ENCODE data around the gene FOXP1.

The FOXP1 gene

GRCh38 chr3:70999730-71000129, 583.8 kb downstream of the FOXP1 start:
- no peak overlapping the region for H3K4me3 ChIP-seq (ENCODE audit: low read depth, low read length)
- DNase-seq (ENCODE audit: low read depth): no peak
- no peak for TF ChIP-seq CTCF (IDR thresholded peaks at IDR 0.05; ENCODE audit: low read depth, low read length, missing control alignments)

GRCh38 chr3:70996082-70996481, 587.4 kb downstream of the FOXP1 start:
- no peak for DNase-seq (ENCODE audit: low read depth)
- H3K4me3 ChIP-seq (ENCODE audit: low read depth, low read length): no peak overlapping the region
- no peak for TF ChIP-seq CTCF (IDR thresholded peaks at IDR 0.05; ENCODE audit: low read depth, low read length, missing control alignments)

- no peak for DNase-seq (ENCODE audit: low read depth)
- no peak overlapping the region for H3K4me3 ChIP-seq (ENCODE audit: low read depth, low read length)
- no peak for TF ChIP-seq CTCF (IDR thresholded peaks at IDR 0.05; ENCODE audit: low read depth, low read length, missing control alignments)
These were observed 588.9 kb downstream of the FOXP1 start for GRCh38 chr3:70994644-70995043.

- no peak for TF ChIP-seq CTCF (IDR thresholded peaks at IDR 0.05; ENCODE audit: low read depth, low read length, missing control alignments)
- no peak for DNase-seq (ENCODE audit: low read depth)
- no peak overlapping the region for H3K4me3 ChIP-seq (ENCODE audit: low read depth, low read length)
These were observed 590.8 kb downstream of the FOXP1 start for GRCh38 chr3:70992562-70993204.

GRCh38 chr3:70992131-70992530, 591.4 kb downstream of the FOXP1 start:
- no peak for DNase-seq (ENCODE audit: low read depth)
- no peak overlapping the region for H3K4me3 ChIP-seq (ENCODE audit: low read depth, low read length)
- no peak for TF ChIP-seq CTCF (IDR thresholded peaks at IDR 0.05; ENCODE audit: low read depth, low read length, missing control alignments)

- no peak for DNase-seq (ENCODE audit: low read depth)
- TF ChIP-seq CTCF (IDR thresholded peaks at IDR 0.05; ENCODE audit: low read depth, low read length, missing control alignments): no peak
- H3K4me3 ChIP-seq (ENCODE audit: low read depth, low read length): no peak overlapping the region
These were observed 592.8 kb downstream of the FOXP1 start for GRCh38 chr3:70990723-70991122.

- no peak for TF ChIP-seq CTCF (IDR thresholded peaks at IDR 0.05; ENCODE audit: low read depth, low read length, missing control alignments)
- no peak for DNase-seq (ENCODE audit: low read depth)
These were observed 593.3 kb downstream of the FOXP1 start for GRCh38 chr3:70990185-70990584.

More at GRCh38 chr3:70990185-70990584, 593.3 kb downstream of the FOXP1 start:
- no peak overlapping the region for H3K4me3 ChIP-seq (ENCODE audit: low read depth, low read length)

All from GM12864 (cell line).